MG63 (cell line): Measurements from ENCODE around the gene TM4SF20. TPM values are rescaled to one million over a fixed set of nuclear protein-coding genes. Genes with fewer than 3 reads are reported as not detected.

Experiments used
- DNase-seq: peaks from one replicate; pipeline ENCODE4 v3.0.0-alpha.2; 2020
- H3K27me3 ChIP-seq: fragments of 250-450 bp; sonication (Bioruptor Pico); 2 replicates; pipeline ENCODE4 v1.5.1; 2020; ENCODE audit warnings: mild to moderate bottlenecking, moderate library complexity
- H3K36me3 ChIP-seq: fragments of 250-450 bp; sonication (Bioruptor Pico); 2 replicates; pipeline ENCODE4 v1.5.1; 2020; ENCODE audit warnings: mild to moderate bottlenecking, moderate library complexity
- H3K4me3 ChIP-seq: fragments of 250-450 bp; sonication (Bioruptor Pico); 2 replicates; pipeline ENCODE4 v1.5.1; 2020; ENCODE audit warnings: mild to moderate bottlenecking, moderate library complexity
- H3K9me3 ChIP-seq: fragments of 250-450 bp; sonication (Bioruptor Pico); 2 replicates; pipeline ENCODE4 v1.5.1; 2020; ENCODE audit warnings: mild to moderate bottlenecking, moderate library complexity
- total RNA-seq: library from RNA; depleted of rRNA; stranded (reverse); fragments of >200 nt; shearing (Covaris generic); gene quantifications from 2 replicates; pipeline ENCODE4 v1.2.3, GENCODE V29; 2014; ENCODE audit warnings: low replicate concordance

The TM4SF20 gene
- total RNA-seq, 1 experiment from 2014 or later, result not detected

GRCh38 chr2:227348324-227348723 is 30.8 kb downstream of the TM4SF20 start:
- Histone ChIP-seq H3K27me3 (no peaks in the 10 kb centered on the region), H3K4me3 (no peak overlapping the region), H3K9me3 (no peaks in the 10 kb centered on the region), H3K36me3 (peaks cover 78% of the 10 kb centered on the region)
- DNase-seq, result no peak

GRCh38 chr2:227347117-227347516 is 32.0 kb downstream of the TM4SF20 start:
- no peak overlapping the region for H3K4me3 ChIP-seq
- H3K36me3 ChIP-seq, result peaks cover 80% of the 10 kb centered on the region
- no peaks in the 10 kb centered on the region for H3K27me3 ChIP-seq
- no peak for DNase-seq
- H3K9me3 ChIP-seq, result no peaks in the 10 kb centered on the region

GRCh38 chr2:227344231-227344630 is 34.9 kb downstream of the TM4SF20 start:
- no peak for DNase-seq
- no peaks in the 10 kb centered on the region for H3K27me3 ChIP-seq
- no peaks in the 10 kb centered on the region for H3K9me3 ChIP-seq
- no peak overlapping the region for H3K4me3 ChIP-seq
- peaks cover 81% of the 10 kb centered on the region for H3K36me3 ChIP-seq

GRCh38 chr2:227341553-227341952 is 37.6 kb downstream of the TM4SF20 start:
- Histone ChIP-seq H3K27me3 (no peaks in the 10 kb centered on the region), H3K4me3 (no peak overlapping the region), H3K9me3 (no peaks in the 10 kb centered on the region), H3K36me3 (peaks cover 66% of the 10 kb centered on the region)
- DNase-seq, result no peak

GRCh38 chr2:227340106-227340505 is 39.0 kb downstream of the TM4SF20 start:
- Histone ChIP-seq H3K36me3 (peaks cover 70% of the 10 kb centered on the region), H3K27me3 (no peaks in the 10 kb centered on the region), H3K4me3 (no peak overlapping the region), H3K9me3 (no peaks in the 10 kb centered on the region)
- no peak for DNase-seq

- no peak overlapping the region for H3K4me3 ChIP-seq
- no peaks in the 10 kb centered on the region for H3K27me3 ChIP-seq
- no peaks in the 10 kb centered on the region for H3K9me3 ChIP-seq
- DNase-seq, result no peak
- peaks cover 70% of the 10 kb centered on the region for H3K36me3 ChIP-seq
Measured at GRCh38 chr2:227339098-227339599, 40.0 kb downstream of the TM4SF20 start.

GRCh38 chr2:227337442-227337841 is 41.7 kb downstream of the TM4SF20 start:
- H3K4me3 ChIP-seq, result no peak overlapping the region
- no peak for DNase-seq
- H3K9me3 ChIP-seq, result no peaks in the 10 kb centered on the region
- no peaks in the 10 kb centered on the region for H3K27me3 ChIP-seq
- H3K36me3 ChIP-seq, result peaks cover 76% of the 10 kb centered on the region

GRCh38 chr2:227335713-227336112 is 43.4 kb downstream of the TM4SF20 start:
- Histone ChIP-seq H3K4me3 (no peak overlapping the region), H3K27me3 (no peaks in the 10 kb centered on the region), H3K36me3 (peaks cover 73% of the 10 kb centered on the region), H3K9me3 (no peaks in the 10 kb centered on the region)
- DNase-seq, result no peak

GRCh38 chr2:227326783-227327182 is 52.3 kb downstream of the TM4SF20 start:
- peaks cover 31% of the 10 kb centered on the region for H3K36me3 ChIP-seq
- H3K4me3 ChIP-seq, result peak overlapping the region; percentile 82
- no peak for DNase-seq
- H3K27me3 ChIP-seq, result no peaks in the 10 kb centered on the region
- no peaks in the 10 kb centered on the region; the same call in 1 of the 2 replicates for H3K9me3 ChIP-seq

- H3K4me3 ChIP-seq, result peak overlapping the region; percentile 82
- no peaks in the 10 kb centered on the region for H3K27me3 ChIP-seq
- peak; percentile 34 for DNase-seq
- peaks cover 23% of the 10 kb centered on the region for H3K36me3 ChIP-seq
- H3K9me3 ChIP-seq, result peaks cover 5% of the 10 kb centered on the region
Measured at GRCh38 chr2:227325839-227326195, 53.3 kb downstream of the TM4SF20 start.

GRCh38 chr2:227324995-227325838 is 53.9 kb downstream of the TM4SF20 start, which contains the start of gene MFF:
Gene MFF, plus strand, starts transcription at chr2:227325251. Its CDS starts 5,415 bp downstream, at chr2:227330666.
- peaks cover 5% of the 10 kb centered on the region for H3K9me3 ChIP-seq
- H3K27me3 ChIP-seq, result no peaks in the 10 kb centered on the region
- H3K36me3 ChIP-seq, result peaks cover 17% of the 10 kb centered on the region
- peak; percentile 94 for DNase-seq
- H3K4me3 ChIP-seq, result peak within 1 kb of the TSS; percentile 82

- Histone ChIP-seq H3K27me3 (no peaks in the 10 kb centered on the region), H3K36me3 (peaks cover 11% of the 10 kb centered on the region), H3K4me3 (peak overlapping the region; percentile 82), H3K9me3 (peaks cover 5% of the 10 kb centered on the region)
- DNase-seq, result peak; percentile 16
Measured at GRCh38 chr2:227324642-227324994, 54.5 kb downstream of the TM4SF20 start.

- DNase-seq, result no peak
- peaks cover 5% of the 10 kb centered on the region; the same call in 1 of the 2 replicates for H3K36me3 ChIP-seq
- peaks cover 5% of the 10 kb centered on the region for H3K9me3 ChIP-seq
- no peaks in the 10 kb centered on the region for H3K27me3 ChIP-seq
- H3K4me3 ChIP-seq, result no peak overlapping the region; the same call in 1 of the 2 replicates
Measured at GRCh38 chr2:227323818-227324217, 55.3 kb downstream of the TM4SF20 start.

GRCh38 chr2:227322530-227323205 is 56.4 kb downstream of the TM4SF20 start:
- Histone ChIP-seq H3K4me3 (no peak overlapping the region), H3K36me3 (no peaks in the 10 kb centered on the region; the same call in 1 of the 2 replicates), H3K9me3 (peaks cover 5% of the 10 kb centered on the region), H3K27me3 (no peaks in the 10 kb centered on the region)
- no peak for DNase-seq

GRCh38 chr2:227320305-227321094 is 58.6 kb downstream of the TM4SF20 start:
- H3K9me3 ChIP-seq, result peaks cover 5% of the 10 kb centered on the region
- H3K36me3 ChIP-seq, result no peaks in the 10 kb centered on the region
- H3K4me3 ChIP-seq, result no peak overlapping the region

GRCh38 chr2:227317834-227318233 is 61.3 kb downstream of the TM4SF20 start:
- DNase-seq, result no peak
- Histone ChIP-seq H3K36me3 (no peaks in the 10 kb centered on the region), H3K4me3 (no peak overlapping the region), H3K27me3 (no peaks in the 10 kb centered on the region), H3K9me3 (peaks cover 5% of the 10 kb centered on the region; the same call in 1 of the 2 replicates)

More at GRCh38 chr2:227320305-227321094, 58.6 kb downstream of the TM4SF20 start:
- no peak for DNase-seq
- H3K27me3 ChIP-seq, result no peaks in the 10 kb centered on the region

- Histone ChIP-seq H3K36me3 (no peaks in the 10 kb centered on the region), H3K27me3 (no peaks in the 10 kb centered on the region), H3K9me3 (no peaks in the 10 kb centered on the region), H3K4me3 (no peak overlapping the region)
- DNase-seq, result no peak
Measured at GRCh38 chr2:227313310-227313709, 65.8 kb downstream of the TM4SF20 start.
